Activated CD4-positive, alpha-beta memory T cell treated with anti-CD3 and anti-CD28 coated beads, Interleukin-2, amount 10 ng/mL, durations not matched to agents 7 days and 5 days (primary cell): ENCODE measurements around the gene C5AR1. TPM values are rescaled to one million over a fixed set of nuclear protein-coding genes. Genes with fewer than 3 reads are reported as not detected.

Experiments
- CTCF ChIA-PET: fragments of 350-600 bp; sonication (Branson Sonifier 250); formaldehyde crosslinking; loops from one replicate; lab custom pipeline; 2021; ENCODE audit warnings: antibody characterized with exemption, inconsistent platforms; lab: Charles Lee
- POLR2A ChIA-PET: fragments of 350-600 bp; sonication (Branson Sonifier 250); formaldehyde crosslinking; loops from one replicate; lab custom pipeline; 2021; ENCODE audit warnings: antibody characterized with exemption; lab: Charles Lee
- DNase-seq: peaks from one replicate; pipeline ENCODE4 v3.0.0-alpha.2; 2020
- H3K27ac Mint-ChIP-seq: one replicate; pipeline ENCODE4 v1.8.0; 2021; ENCODE audit warnings: mild to moderate bottlenecking, mixed read lengths
- H3K27me3 Mint-ChIP-seq: one replicate; pipeline ENCODE4 v1.8.0; 2021; ENCODE audit warnings: mixed read lengths
- H3K36me3 Mint-ChIP-seq: one replicate; pipeline ENCODE4 v1.8.0; 2021; ENCODE audit warnings: low read depth, mixed read lengths
- H3K4me1 Mint-ChIP-seq: one replicate; pipeline ENCODE4 v1.8.0; 2021; ENCODE audit warnings: mixed read lengths
- H3K4me3 Mint-ChIP-seq: one replicate; pipeline ENCODE4 v1.8.0; 2021; ENCODE audit warnings: mild to moderate bottlenecking, mixed read lengths
- H3K9me3 Mint-ChIP-seq: one replicate; pipeline ENCODE4 v1.8.0; 2021; ENCODE audit warnings: mixed read lengths
- total RNA-seq, 2 experiments: library from RNA; stranded (reverse); gene quantifications; one replicate each; pipeline ENCODE4 v1.2.3, GENCODE V29; 2021

Gene C5AR1
- total RNA-seq, 2 experiments from 2014 or later, result not detected

GRCh38 chr19:47302249-47302648, 7.4 kb upstream of the C5AR1 start:
- Mint-ChIP-seq H3K9me3 (no peaks in the 10 kb centered on the region), H3K4me1 (peaks cover 15% of the 10 kb centered on the region), H3K27ac (no peak overlapping the region), H3K4me3 (no peak overlapping the region), H3K36me3 (no peaks in the 10 kb centered on the region), H3K27me3 (peaks cover 8% of the 10 kb centered on the region)
- ChIA-PET POLR2A (interaction anchor here (0.6 kb wide), 1 partner anchor 13 kb away, joined by 3 read pairs; no protein-coding TSS in a partner anchor), CTCF (interaction anchor here (0.6 kb wide), 2 partner anchors 60 to 420 kb away, joined by 3 read pairs; no protein-coding TSS in a partner anchor)
- DNase-seq, result no peak

DNA sequence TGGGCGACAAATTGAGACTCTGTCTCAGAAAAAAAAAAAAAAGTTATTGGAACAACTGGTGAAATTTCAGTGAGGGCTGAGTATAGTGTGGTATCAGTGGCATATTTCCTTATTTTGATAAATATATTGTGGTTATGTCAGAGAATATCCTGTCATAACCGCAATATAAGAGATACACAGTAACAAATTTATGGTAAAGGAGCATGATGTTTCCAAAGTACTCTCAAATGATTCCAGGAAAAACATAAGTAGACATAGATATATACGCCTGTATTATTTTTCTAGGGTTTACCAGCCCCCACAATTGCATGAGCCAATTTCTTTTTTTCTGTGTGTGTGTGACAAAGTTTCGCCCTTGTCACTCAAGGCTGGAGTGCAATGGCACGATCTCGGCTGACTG, 5.7 kb upstream of the C5AR1 start:
- no peak overlapping the region for H3K4me3 Mint-ChIP-seq
- POLR2A ChIA-PET, result interaction anchor here (0.7 kb wide), 1 partner anchor 26 kb away, joined by 3 read pairs; no protein-coding TSS in a partner anchor
- no peak overlapping the region for H3K27ac Mint-ChIP-seq
- no peak for DNase-seq
- CTCF ChIA-PET, result interaction anchor here (1.2 kb wide), 1 partner anchor 87 kb away, joined by 3 read pairs; no protein-coding TSS in a partner anchor
- H3K9me3 Mint-ChIP-seq, result no peaks in the 10 kb centered on the region
- H3K4me1 Mint-ChIP-seq, result peaks cover 15% of the 10 kb centered on the region
- no peaks in the 10 kb centered on the region for H3K36me3 Mint-ChIP-seq
- peaks cover 8% of the 10 kb centered on the region for H3K27me3 Mint-ChIP-seq

GRCh38 chr19:47305309-47305751, 4.3 kb upstream of the C5AR1 start:
- H3K4me1 Mint-ChIP-seq, result peaks cover 8% of the 10 kb centered on the region
- POLR2A ChIA-PET, result interaction anchor here (0.6 kb wide), 1 partner anchor 261 kb away, joined by 4 read pairs; no protein-coding TSS in a partner anchor
- CTCF ChIA-PET, result interaction anchor here (0.8 to 2.1 kb wide), 11 partner anchors 9 to 156 kb away, joined by 3 to 9 read pairs (median 4); partner anchors contain the start of gene DHX34
- H3K9me3 Mint-ChIP-seq, result no peaks in the 10 kb centered on the region
- H3K36me3 Mint-ChIP-seq, result no peaks in the 10 kb centered on the region
- H3K27ac Mint-ChIP-seq, result no peak overlapping the region
- peaks cover 10% of the 10 kb centered on the region for H3K27me3 Mint-ChIP-seq
- peak; percentile 49 for DNase-seq
- H3K4me3 Mint-ChIP-seq, result no peak overlapping the region

DNA sequence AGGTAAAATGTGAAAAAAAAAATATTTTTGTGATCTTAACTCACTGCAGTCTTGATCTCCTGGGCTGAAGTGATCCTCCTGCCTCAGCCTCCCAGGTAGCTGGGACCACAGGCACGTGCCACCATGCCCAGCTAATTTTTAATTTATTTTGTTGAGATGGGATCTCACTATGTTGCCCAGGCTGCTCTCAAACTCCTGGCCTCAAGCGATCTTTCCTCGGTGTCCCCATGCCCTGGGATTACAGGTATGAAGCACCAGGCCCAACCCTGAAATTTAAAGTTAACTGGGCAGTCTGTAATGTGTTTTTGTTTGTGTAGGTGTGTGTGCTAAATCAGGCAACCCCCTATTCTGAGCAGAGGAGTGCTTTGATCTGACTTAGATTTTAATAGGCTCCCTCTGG, 3.4 kb upstream of the C5AR1 start:
- CTCF ChIA-PET, result interaction anchor here (0.5 to 2.1 kb wide), 10 partner anchors 8 to 1341 kb away, joined by 3 to 9 read pairs (median 4); partner anchors contain the start of gene DHX34
- Mint-ChIP-seq H3K4me3 (no peak overlapping the region), H3K27ac (no peak overlapping the region), H3K4me1 (peaks cover 5% of the 10 kb centered on the region), H3K36me3 (no peaks in the 10 kb centered on the region), H3K9me3 (no peaks in the 10 kb centered on the region), H3K27me3 (peaks cover 12% of the 10 kb centered on the region)
- POLR2A ChIA-PET, result no interaction called here
- no peak for DNase-seq

DNA sequence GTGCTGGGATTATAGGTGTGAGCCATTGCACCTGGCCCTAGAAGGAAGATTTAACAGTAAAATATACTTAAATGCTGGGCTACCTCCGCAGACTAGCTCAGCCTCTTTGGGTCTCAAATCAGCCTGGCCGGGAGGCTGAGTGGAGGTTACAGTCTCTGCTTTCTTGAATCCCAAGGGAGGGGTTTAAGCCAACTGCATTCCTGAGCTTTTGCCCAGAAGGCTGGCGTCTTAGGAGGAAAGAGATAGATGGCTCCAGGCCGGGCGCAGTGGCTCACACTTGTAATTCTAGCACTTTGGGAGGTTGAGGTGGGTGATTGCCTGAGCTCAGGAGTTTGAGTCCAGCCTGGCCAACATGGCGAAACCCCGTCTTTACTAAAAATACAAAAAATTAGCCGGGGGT, 623 bp upstream of the C5AR1 start:
- no peaks in the 10 kb centered on the region for H3K36me3 Mint-ChIP-seq
- ChIA-PET CTCF (interaction anchor here (0.6 to 1.2 kb wide), 4 partner anchors 8 to 119 kb away, joined by 3 read pairs; no protein-coding TSS in a partner anchor), POLR2A (no interaction called here)
- DNase-seq, result no peak
- no peaks in the 10 kb centered on the region for H3K9me3 Mint-ChIP-seq
- H3K27ac Mint-ChIP-seq, result no peak overlapping the region
- H3K4me3 Mint-ChIP-seq, result no peak overlapping the region
- H3K4me1 Mint-ChIP-seq, result peaks cover 3% of the 10 kb centered on the region
- peaks cover 14% of the 10 kb centered on the region for H3K27me3 Mint-ChIP-seq

DNA sequence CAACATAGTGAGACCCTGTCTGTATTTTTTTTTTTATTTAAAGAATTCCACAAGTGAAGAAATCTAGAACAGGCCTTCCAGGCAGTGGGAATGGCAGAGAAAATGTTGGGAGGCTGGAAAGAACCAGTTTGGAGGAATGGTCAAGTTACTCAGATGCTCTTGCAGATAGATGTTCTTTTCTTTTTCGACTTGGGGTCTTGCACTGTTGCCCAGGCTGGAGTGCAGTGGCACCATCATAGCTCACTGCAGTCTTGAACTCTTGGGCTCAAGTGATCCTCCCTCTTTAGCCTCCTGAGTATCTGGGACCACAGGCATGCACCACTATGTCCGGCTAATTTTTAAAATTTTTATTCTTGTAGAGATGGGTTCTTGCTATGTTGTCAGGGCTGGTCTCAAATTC, 662 bp downstream of the C5AR1 start:
- no peak for DNase-seq
- Mint-ChIP-seq H3K27me3 (peaks cover 15% of the 10 kb centered on the region), H3K27ac (no peak overlapping the region), H3K9me3 (no peaks in the 10 kb centered on the region), H3K4me3 (no peak overlapping the region), H3K36me3 (no peaks in the 10 kb centered on the region), H3K4me1 (peaks cover 4% of the 10 kb centered on the region)
- ChIA-PET CTCF (interaction anchor here (1.3 kb wide), 1 partner anchor 39 kb away, joined by 4 read pairs; the partner anchor contains the start of gene DHX34), POLR2A (no interaction called here)

- ChIA-PET CTCF (interaction anchor here (0.6 kb wide), 1 partner anchor 123 kb away, joined by 3 read pairs; no protein-coding TSS in a partner anchor), POLR2A (no interaction called here)
- Mint-ChIP-seq H3K9me3 (no peaks in the 10 kb centered on the region), H3K4me1 (peaks cover 8% of the 10 kb centered on the region), H3K36me3 (no peaks in the 10 kb centered on the region), H3K27me3 (peaks cover 15% of the 10 kb centered on the region), H3K27ac (no peak overlapping the region), H3K4me3 (no peak overlapping the region)
- DNase-seq, result no peak
Observed at GRCh38 chr19:47310819-47311218, 1.2 kb downstream of the C5AR1 start.

GRCh38 chr19:47312366-47313006, 2.8 kb downstream of the C5AR1 start:
- ChIA-PET POLR2A (no interaction called here), CTCF (no interaction called here)
- Mint-ChIP-seq H3K36me3 (no peaks in the 10 kb centered on the region), H3K27ac (no peak overlapping the region), H3K4me1 (peaks cover 8% of the 10 kb centered on the region), H3K9me3 (no peaks in the 10 kb centered on the region), H3K27me3 (peaks cover 16% of the 10 kb centered on the region), H3K4me3 (no peak overlapping the region)
- DNase-seq, result no peak

- peaks cover 17% of the 10 kb centered on the region for H3K27me3 Mint-ChIP-seq
- no peaks in the 10 kb centered on the region for H3K36me3 Mint-ChIP-seq
- H3K9me3 Mint-ChIP-seq, result no peaks in the 10 kb centered on the region
- DNase-seq, result no peak
- H3K27ac Mint-ChIP-seq, result no peak overlapping the region
- CTCF ChIA-PET, result no interaction called here
- POLR2A ChIA-PET, result no interaction called here
- H3K4me3 Mint-ChIP-seq, result no peak overlapping the region
- H3K4me1 Mint-ChIP-seq, result peaks cover 8% of the 10 kb centered on the region
Observed at GRCh38 chr19:47313754-47314295, 4.2 kb downstream of the C5AR1 start.

DNA sequence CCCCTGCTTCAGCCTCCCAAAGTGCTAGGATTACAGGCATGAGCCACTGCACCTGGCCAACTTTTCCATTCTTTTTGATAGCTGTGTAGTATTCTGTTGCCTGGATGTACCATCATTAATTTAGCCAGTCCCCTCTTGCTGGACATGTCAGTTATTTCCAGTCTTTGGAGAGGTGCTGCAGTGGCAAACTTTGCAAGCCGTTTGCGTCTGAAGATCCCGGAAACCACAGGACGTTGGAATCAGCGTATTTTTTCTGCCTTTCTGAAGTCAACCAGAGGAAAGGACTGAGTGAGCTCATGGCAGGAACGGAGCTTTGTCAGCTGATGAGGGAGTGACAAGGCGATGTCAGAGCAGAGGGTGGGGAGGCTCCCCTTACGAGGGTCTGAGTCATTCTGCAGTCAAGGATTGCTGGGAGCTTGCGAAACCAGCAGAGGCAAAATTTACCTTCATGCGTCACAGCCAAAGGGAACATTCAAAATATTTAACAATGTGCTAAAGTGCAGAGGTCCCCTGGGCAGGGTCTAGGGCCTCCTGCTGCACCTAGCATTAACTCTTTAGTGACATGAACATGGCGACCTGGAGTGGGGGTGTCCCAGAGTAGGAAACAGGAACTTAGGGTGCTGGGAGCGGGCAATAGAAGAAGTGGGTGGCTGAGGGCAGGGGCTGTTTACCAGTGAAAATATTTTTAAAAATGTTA, 5.6 kb downstream of the C5AR1 start:
- ChIA-PET CTCF (interaction anchor here (1.1 to 1.6 kb wide), 2 partner anchors 10 to 34 kb away, joined by 4 to 11 read pairs; partner anchors contain the start of gene DHX34), POLR2A (interaction anchor here (0.8 to 0.9 kb wide), 2 partner anchors 13 to 20 kb away, joined by 3 read pairs; no protein-coding TSS in a partner anchor)
- no peaks in the 10 kb centered on the region for H3K9me3 Mint-ChIP-seq
- peaks cover 8% of the 10 kb centered on the region for H3K4me1 Mint-ChIP-seq
- DNase-seq, result peak; percentile 26
- no peak overlapping the region for H3K4me3 Mint-ChIP-seq
- no peak overlapping the region for H3K27ac Mint-ChIP-seq
- no peaks in the 10 kb centered on the region for H3K36me3 Mint-ChIP-seq
- H3K27me3 Mint-ChIP-seq, result peaks cover 18% of the 10 kb centered on the region

DNA sequence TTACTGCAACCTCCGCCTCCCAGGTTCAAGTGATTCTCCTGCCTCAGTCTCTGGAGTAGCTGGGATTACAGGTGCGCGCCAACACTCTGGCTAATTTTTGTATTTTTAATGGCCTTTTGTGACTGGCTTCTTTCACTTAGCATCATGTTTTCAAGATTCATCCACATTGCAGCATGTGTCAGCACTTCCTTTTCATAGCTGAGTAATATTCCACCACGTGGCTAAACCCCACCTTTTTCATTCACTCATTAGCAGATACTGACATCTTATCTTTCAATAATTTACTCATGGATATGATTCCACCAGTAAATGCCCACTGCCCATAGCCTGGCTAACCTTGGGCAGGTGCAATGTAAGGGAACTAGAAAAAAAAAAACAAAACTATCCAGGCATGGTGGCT, 6.9 kb downstream of the C5AR1 start:
- Mint-ChIP-seq H3K36me3 (no peaks in the 10 kb centered on the region), H3K27ac (no peak overlapping the region), H3K4me1 (peaks cover 8% of the 10 kb centered on the region), H3K27me3 (peaks cover 21% of the 10 kb centered on the region), H3K4me3 (no peak overlapping the region), H3K9me3 (no peaks in the 10 kb centered on the region)
- ChIA-PET CTCF (interaction anchor here (1.4 to 2.9 kb wide), 2 partner anchors 33 to 75 kb away, joined by 8 to 10 read pairs; partner anchors contain the start of gene DHX34), POLR2A (interaction anchor here (1.5 kb wide), 1 partner anchor 14 kb away, joined by 4 read pairs; no protein-coding TSS in a partner anchor)
- no peak for DNase-seq

DNA sequence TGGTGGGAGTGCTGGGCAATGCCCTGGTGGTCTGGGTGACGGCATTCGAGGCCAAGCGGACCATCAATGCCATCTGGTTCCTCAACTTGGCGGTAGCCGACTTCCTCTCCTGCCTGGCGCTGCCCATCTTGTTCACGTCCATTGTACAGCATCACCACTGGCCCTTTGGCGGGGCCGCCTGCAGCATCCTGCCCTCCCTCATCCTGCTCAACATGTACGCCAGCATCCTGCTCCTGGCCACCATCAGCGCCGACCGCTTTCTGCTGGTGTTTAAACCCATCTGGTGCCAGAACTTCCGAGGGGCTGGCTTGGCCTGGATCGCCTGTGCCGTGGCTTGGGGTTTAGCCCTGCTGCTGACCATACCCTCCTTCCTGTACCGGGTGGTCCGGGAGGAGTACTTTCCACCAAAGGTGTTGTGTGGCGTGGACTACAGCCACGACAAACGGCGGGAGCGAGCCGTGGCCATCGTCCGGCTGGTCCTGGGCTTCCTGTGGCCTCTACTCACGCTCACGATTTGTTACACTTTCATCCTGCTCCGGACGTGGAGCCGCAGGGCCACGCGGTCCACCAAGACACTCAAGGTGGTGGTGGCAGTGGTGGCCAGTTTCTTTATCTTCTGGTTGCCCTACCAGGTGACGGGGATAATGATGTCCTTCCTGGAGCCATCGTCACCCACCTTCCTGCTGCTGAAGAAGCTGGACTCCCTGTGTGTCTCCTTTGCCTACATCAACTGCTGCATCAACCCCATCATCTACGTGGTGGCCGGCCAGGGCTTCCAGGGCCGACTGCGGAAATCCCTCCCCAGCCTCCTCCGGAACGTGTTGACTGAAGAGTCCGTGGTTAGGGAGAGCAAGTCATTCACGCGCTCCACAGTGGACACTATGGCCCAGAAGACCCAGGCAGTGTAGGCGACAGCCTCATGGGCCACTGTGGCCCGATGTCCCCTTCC, 10.5 kb downstream of the C5AR1 start:
- no peak overlapping the region for H3K4me3 Mint-ChIP-seq
- no peaks in the 10 kb centered on the region for H3K36me3 Mint-ChIP-seq
- peaks cover 32% of the 10 kb centered on the region for H3K27me3 Mint-ChIP-seq
- no peaks in the 10 kb centered on the region for H3K9me3 Mint-ChIP-seq
- ChIA-PET POLR2A (no interaction called here), CTCF (no interaction called here)
- H3K27ac Mint-ChIP-seq, result no peak overlapping the region
- peaks cover 11% of the 10 kb centered on the region for H3K4me1 Mint-ChIP-seq
- DNase-seq, result no peak
